ENCODE results near the gene TTLL5.
"Not testable (repeated sequence)": the region's sequence is repeated elsewhere in the genome, so short reads cannot be mapped to it uniquely, and the experiment has no call there.

Gene TTLL5

GRCh38 chr14:75835156-75835725 lies 174.2 kb downstream of the TTLL5 start:
- DNase-seq = no peak

- DNase-seq = no peak
Observed at GRCh38 chr14:75835737-75836136, 174.7 kb downstream of the TTLL5 start.

DNA sequence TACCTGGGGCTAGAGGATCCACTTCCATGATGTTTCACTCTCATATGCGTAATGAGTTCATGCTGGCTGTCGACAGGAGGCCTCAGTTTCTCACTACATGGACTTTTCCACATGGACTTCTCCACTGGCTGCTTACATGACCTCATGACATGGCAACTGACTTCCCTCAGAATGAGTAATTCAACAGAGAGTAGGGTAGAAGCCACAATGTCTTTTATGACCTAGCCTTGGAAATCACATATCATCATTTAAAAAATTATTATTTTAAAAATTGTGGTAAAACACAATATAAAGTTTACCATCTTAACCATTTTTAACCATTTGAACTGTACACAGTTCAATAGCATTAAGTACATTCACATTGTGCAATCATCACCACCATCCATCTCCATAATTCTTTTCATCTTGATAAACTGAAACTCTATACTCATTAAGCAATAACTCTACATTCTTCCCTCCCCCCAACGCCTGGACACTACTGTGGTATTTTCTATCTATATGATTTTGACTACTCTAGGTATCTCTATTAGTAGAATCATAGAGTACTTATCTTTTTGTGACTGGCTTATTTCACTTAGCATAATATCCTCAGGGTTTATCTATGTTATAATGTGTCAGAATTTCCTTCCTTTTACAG lies 176.2 kb downstream of the TTLL5 start:
- DNase-seq = no peak

GRCh38 chr14:75840911-75841310 lies 179.9 kb downstream of the TTLL5 start:
- DNase-seq = no peak

DNA sequence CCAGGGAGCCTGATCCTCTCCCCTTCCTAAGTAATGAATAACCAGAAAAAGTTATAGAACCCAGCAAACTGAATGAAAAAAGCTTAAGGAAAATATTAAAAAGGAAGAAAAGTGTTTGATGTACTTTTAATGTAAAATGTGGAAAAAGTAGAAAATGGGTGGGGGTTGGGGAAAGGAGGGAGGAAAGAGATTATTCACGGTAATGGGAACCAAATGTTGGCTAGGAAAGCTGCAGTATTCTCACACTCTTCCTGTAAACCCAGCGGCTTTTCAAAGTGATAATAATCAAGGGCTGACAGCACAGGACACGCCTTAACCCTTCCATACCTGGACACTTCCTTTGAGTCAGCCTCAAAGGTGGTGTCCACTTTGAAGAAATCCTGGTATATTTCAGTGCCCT lies 181.5 kb downstream of the TTLL5 start:
- no peak for DNase-seq

DNA sequence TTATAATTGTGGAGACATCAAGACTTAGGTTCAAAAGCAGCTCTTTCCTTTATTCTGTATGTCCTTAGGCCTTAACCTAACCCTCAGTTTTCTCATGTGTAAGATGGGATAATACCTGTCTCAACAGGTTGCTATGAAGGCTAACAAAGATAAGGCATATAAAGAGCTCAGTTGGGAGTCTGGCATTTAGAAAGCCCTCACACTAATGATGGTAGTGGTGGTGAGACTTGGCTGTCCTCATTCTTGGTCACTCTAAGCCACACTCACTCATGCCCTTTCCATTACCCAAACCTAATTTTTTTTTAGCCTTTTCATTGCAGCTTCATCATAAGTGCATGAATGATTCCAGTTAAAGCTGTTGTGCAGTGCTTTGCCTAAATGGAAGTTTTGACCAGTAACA lies 183.4 kb downstream of the TTLL5 start:
- no peak for DNase-seq

GRCh38 chr14:75845136-75845804 lies 184.2 kb downstream of the TTLL5 start:
- no peak for DNase-seq

- not testable (repeated sequence) for DNase-seq
Observed at GRCh38 chr14:75846694-75847093, 185.6 kb downstream of the TTLL5 start.

- no peak for DNase-seq
Observed at GRCh38 chr14:75847584-75847983, 186.5 kb downstream of the TTLL5 start.

DNA sequence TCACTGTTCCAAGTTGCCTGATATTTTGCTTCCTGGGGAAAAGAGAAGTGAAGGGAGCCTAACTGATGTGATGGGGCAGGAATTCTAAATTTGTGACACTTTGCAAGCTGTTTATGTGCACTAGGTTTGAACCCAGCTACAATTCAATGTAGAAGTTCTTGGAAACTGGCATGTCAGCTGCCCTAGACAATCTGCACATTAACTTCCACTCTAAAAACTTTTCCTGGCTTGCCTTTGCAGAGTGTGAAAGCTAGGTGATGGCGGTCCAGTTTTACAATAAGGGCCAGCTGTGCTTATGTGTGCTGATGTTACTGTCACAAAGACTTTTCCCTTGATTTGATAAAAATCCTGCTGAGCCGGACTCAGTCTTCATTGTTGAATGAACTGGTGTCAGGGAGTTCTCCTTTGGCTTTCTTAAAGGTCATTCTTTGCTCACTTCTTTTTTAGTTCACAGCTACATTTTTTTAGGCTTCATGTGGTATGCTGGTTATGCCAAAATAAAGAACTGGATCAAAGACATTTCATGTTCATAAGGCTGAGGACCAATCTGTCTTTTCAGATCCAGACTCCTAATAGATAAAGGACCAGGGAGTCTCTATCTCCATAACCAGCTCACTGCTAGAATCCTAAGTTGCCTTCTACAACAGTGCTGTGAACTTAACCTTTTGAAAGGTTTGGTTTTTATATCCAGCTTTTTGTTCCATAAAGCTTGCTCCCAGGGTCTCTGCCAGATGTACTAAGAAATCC lies 187.3 kb downstream of the TTLL5 start:
- no peak for DNase-seq

GRCh38 chr14:75849300-75849895 lies 188.4 kb downstream of the TTLL5 start:
- DNase-seq = no peak

- DNase-seq = no peak
Observed at GRCh38 chr14:75851574-75851866, 190.5 kb downstream of the TTLL5 start.

GRCh38 chr14:75854111-75854799 lies 193.2 kb downstream of the TTLL5 start:
- no peak for DNase-seq

GRCh38 chr14:75857199-75857598 lies 196.2 kb downstream of the TTLL5 start:
- DNase-seq = no peak

GRCh38 chr14:75858362-75858761 lies 197.3 kb downstream of the TTLL5 start:
- DNase-seq = no peak

- DNase-seq = no peak
Observed at GRCh38 chr14:75859746-75860145, 198.7 kb downstream of the TTLL5 start.

GRCh38 chr14:75860561-75861160 lies 199.6 kb downstream of the TTLL5 start:
- DNase-seq = no peak

- DNase-seq = no peak
Observed at GRCh38 chr14:75861161-75861621, 200.1 kb downstream of the TTLL5 start.

GRCh38 chr14:75863221-75863620 lies 202.2 kb downstream of the TTLL5 start:
- DNase-seq = no peak

- DNase-seq = no peak
Observed at GRCh38 chr14:75864352-75864751, 203.3 kb downstream of the TTLL5 start.

- DNase-seq = no peak
Observed at GRCh38 chr14:75865531-75865930, 204.5 kb downstream of the TTLL5 start.

GRCh38 chr14:75866970-75867369 lies 205.9 kb downstream of the TTLL5 start:
- DNase-seq = no peak

Data from activated effector memory CD4-positive, alpha-beta T cell treated with Interleukin-2 at 50 U/mL for 16 hours (primary cell).